CD1c-positive myeloid dendritic cell (primary cell): ENCODE measurements around the gene TMEM185B.
"Not testable (repeated sequence)": the region's sequence is repeated elsewhere in the genome, so short reads cannot be mapped to it uniquely, and the experiment has no call there.

ENCODE experiments used
- DNase-seq: peaks from one replicate; pipeline ENCODE4 v3.0.0-alpha.2; 2016; ENCODE audit errors: extremely low spot score

TMEM185B gene

GRCh38 chr2:120223034-120223912 lies at the start of gene TMEM185B:
Gene TMEM185B, minus strand, starts transcription at chr2:120223400. Its CDS starts 424 bp downstream, at chr2:120222976.
- DNase-seq, result peak; percentile 96

GRCh38 chr2:120271711-120272379 lies 48.6 kb upstream of the TMEM185B start:
- DNase-seq, result no peak

- peak; percentile 17 for DNase-seq
These were observed 46.6 kb upstream of the TMEM185B start for GRCh38 chr2:120269816-120270215.

GRCh38 chr2:120269076-120269744 lies 46.0 kb upstream of the TMEM185B start:
- no peak for DNase-seq

- DNase-seq, result no peak
These were observed 44.1 kb upstream of the TMEM185B start for GRCh38 chr2:120267348-120267747.

GRCh38 chr2:120265006-120265405 lies 41.8 kb upstream of the TMEM185B start:
- peak; percentile 76 for DNase-seq

- peak; percentile 74 for DNase-seq
These were observed 39.7 kb upstream of the TMEM185B start for GRCh38 chr2:120262761-120263428.

- no peak for DNase-seq
These were observed 39.0 kb upstream of the TMEM185B start for GRCh38 chr2:120262150-120262549.

- DNase-seq, result no peak
These were observed 38.3 kb upstream of the TMEM185B start for GRCh38 chr2:120261387-120262006.

- no peak for DNase-seq
These were observed 37.5 kb upstream of the TMEM185B start for GRCh38 chr2:120260736-120261135.

- not testable (repeated sequence) for DNase-seq
These were observed 36.7 kb upstream of the TMEM185B start for GRCh38 chr2:120259939-120260338.

GRCh38 chr2:120258196-120258595 lies 35.0 kb upstream of the TMEM185B start:
- DNase-seq, result no peak

- peak; percentile 51 for DNase-seq
These were observed 34.3 kb upstream of the TMEM185B start for GRCh38 chr2:120257522-120257921.

- no peak for DNase-seq
These were observed 33.4 kb upstream of the TMEM185B start for GRCh38 chr2:120256651-120257000.

GRCh38 chr2:120255986-120256650 lies 32.9 kb upstream of the TMEM185B start:
- DNase-seq, result no peak

GRCh38 chr2:120255071-120255470 lies 31.9 kb upstream of the TMEM185B start:
- no peak for DNase-seq

GRCh38 chr2:120254178-120254577 lies 31.0 kb upstream of the TMEM185B start:
- no peak for DNase-seq

GRCh38 chr2:120253021-120253882 lies 30.1 kb upstream of the TMEM185B start:
- peak; percentile 93 for DNase-seq

GRCh38 chr2:120252225-120253020 lies 29.2 kb upstream of the TMEM185B start, which contains the start of gene RALB:
Gene RALB, plus strand, starts transcription at chr2:120252852. Its CDS starts 25,813 bp downstream, at chr2:120278665.
- peak; percentile 99 for DNase-seq
